H1 (cell line): ENCODE results near the gene CD72. TPM values are rescaled to one million over a fixed set of nuclear protein-coding genes. Genes with fewer than 3 reads are reported as not detected.

ENCODE experiments used
- CTCF ChIA-PET: fragments of 300-600 bp; sonication (Branson Sonifier 250); formaldehyde crosslinking; loops from one replicate; lab custom pipeline; 2021; ENCODE audit not compliant: partially characterized antibody; lab: Charles Lee
- POLR2A ChIA-PET: fragments of 300-600 bp; sonication (Branson Sonifier 250); formaldehyde crosslinking; loops from one replicate; lab custom pipeline; 2021; ENCODE audit warnings: inconsistent platforms; ENCODE audit not compliant: partially characterized antibody; lab: Charles Lee
- DNase-seq, 2 experiments: peaks; one replicate each; pipeline versions ENCODE4 v3.0.0 to v3.0.0-alpha.2; 2010 to 2022; ENCODE audit warnings: low spot score in 2 of 2, low read depth in 1 of 2, mixed read lengths in 1 of 2
- FAIRE-seq: peaks from 2 replicates; lab custom pipeline; 2011; peaks lifted over from hg19 to GRCh38; lab: Jason Lieb, UNC
- H2AFZ ChIP-seq: 2 replicates; pipeline ENCODE4 v1.8.1; 2012; ENCODE audit warnings: low read length, inconsistent platforms
- H2AK5ac ChIP-seq: 2 replicates; pipeline ENCODE4 v1.6.1; 2013; ENCODE audit warnings: low read depth, low read length
- H2BK120ac ChIP-seq: replicated peaks from 2 replicates; pipeline ENCODE3; 2013; ENCODE audit warnings: low read depth, low read length, inconsistent platforms
- H2BK12ac ChIP-seq: 2 replicates; pipeline ENCODE4 v1.6.1; 2013; ENCODE audit warnings: low read depth, low read length
- H2BK15ac ChIP-seq: 2 replicates; pipeline ENCODE4 v1.6.1; 2013; ENCODE audit warnings: low read length
- H2BK20ac ChIP-seq: 2 replicates; pipeline ENCODE4 v1.6.1; 2013; ENCODE audit warnings: low read length
- H2BK5ac ChIP-seq: 2 replicates; pipeline ENCODE4 v1.6.1; 2013; ENCODE audit warnings: low read depth, low read length
- H3K14ac ChIP-seq: 2 replicates; pipeline ENCODE4 v1.6.1; 2013; ENCODE audit warnings: inconsistent platforms; ENCODE audit not compliant: insufficient read length
- H3K18ac ChIP-seq: 2 replicates; pipeline ENCODE4 v1.6.1; 2013; ENCODE audit warnings: low read length; ENCODE audit errors: extremely low read depth
- H3K23ac ChIP-seq: 2 replicates; pipeline ENCODE4 v1.6.1; 2013; ENCODE audit warnings: inconsistent platforms; ENCODE audit not compliant: insufficient read length
- H3K23me2 ChIP-seq: 2 replicates; pipeline ENCODE4 v1.6.1; 2013; ENCODE audit warnings: low read depth, low read length
- H3K27ac ChIP-seq: 2 replicates; pipeline ENCODE4 v1.6.1; 2011; ENCODE audit warnings: low read depth, low read length, inconsistent platforms
- H3K27me3 ChIP-seq, 4 experiments: replicated peaks in 1 of 4; 1 replicate in 1 of 4; 2 replicates in 3 of 4; pipeline versions ENCODE4 v1.6.1 to v1.8.1; 2011 to 2013; ENCODE audit warnings: low read length in 3 of 4, mild to moderate bottlenecking in 3 of 4, inconsistent platforms in 2 of 4, mixed read lengths in 2 of 4, moderate library complexity in 1 of 4; ENCODE audit not compliant: control insufficient read depth in 3 of 4, insufficient read depth in 3 of 4; ENCODE audit errors: extremely low read depth in 1 of 4
- H3K36me3 ChIP-seq, 4 experiments: 2 replicates each; pipeline versions ENCODE4 v1.6.1 to v1.8.1; 2011 to 2013; ENCODE audit warnings: mild to moderate bottlenecking in 4 of 4, low read length in 3 of 4, moderate library complexity in 2 of 4, control low read depth in 1 of 4, inconsistent platforms in 1 of 4; ENCODE audit not compliant: insufficient read depth in 4 of 4, control insufficient read depth in 2 of 4
- H3K4ac ChIP-seq: replicated peaks from 2 replicates; pipeline ENCODE3; 2013; ENCODE audit warnings: low read length, low read depth, mixed read lengths, inconsistent platforms; ENCODE audit not compliant: insufficient read length
- H3K4me1 ChIP-seq, 4 experiments: replicated peaks in 1 of 4; 1 replicate in 1 of 4; 2 replicates in 3 of 4; pipeline versions ENCODE4 v1.6.1 to v1.8.1; 2011 to 2013; ENCODE audit warnings: low read length in 3 of 4, inconsistent platforms in 2 of 4, mixed read lengths in 1 of 4; ENCODE audit not compliant: insufficient read depth in 4 of 4, control insufficient read depth in 3 of 4
- H3K4me2 ChIP-seq, 2 experiments: 2 replicates each; pipeline versions ENCODE4 v1.6.1 to v1.8.1; 2011 to 2013; ENCODE audit warnings: low read depth in 2 of 2, low read length in 2 of 2, control low read depth in 1 of 2, inconsistent platforms in 1 of 2, mild to moderate bottlenecking in 1 of 2; ENCODE audit not compliant: insufficient read depth in 1 of 2
- H3K4me3 ChIP-seq, 4 experiments: fragments of 200-600, 300-600 bp in 1 of 4; sonication (generic), shearing (Covaris generic), sonication (Bioruptor Twin) in 1 of 4; 2 replicates each; pipeline versions ENCODE4 v1.5.1 to v1.8.1; 2011 to 2016; ENCODE audit warnings: low read length in 4 of 4, low read depth in 3 of 4, control low read depth in 2 of 4, inconsistent platforms in 2 of 4, mild to moderate bottlenecking in 2 of 4, mixed read lengths in 1 of 4, moderate library complexity in 1 of 4; ENCODE audit not compliant: insufficient read depth in 2 of 4; ENCODE audit errors: extremely low read depth in 1 of 4
- H3K56ac ChIP-seq: replicated peaks from 2 replicates; pipeline ENCODE3; 2013; ENCODE audit warnings: low read depth, mild to moderate bottlenecking, mixed read lengths, low read length, inconsistent platforms; ENCODE audit not compliant: insufficient read length
- H3K79me1 ChIP-seq: 2 replicates; pipeline ENCODE4 v1.6.1; 2013; ENCODE audit warnings: low read depth, low read length, control low read depth
- H3K79me2 ChIP-seq, 2 experiments: 2 replicates each; pipeline versions ENCODE4 v1.6.1 to v1.8.1; 2012 to 2013; ENCODE audit warnings: low read length in 2 of 2, mild to moderate bottlenecking in 2 of 2, inconsistent platforms in 1 of 2; ENCODE audit not compliant: insufficient read depth in 2 of 2, control insufficient read depth in 1 of 2
- H3K9ac ChIP-seq, 4 experiments: replicated peaks in 1 of 4; 1 replicate in 1 of 4; 2 replicates in 3 of 4; pipeline versions ENCODE4 v1.6.1 to v1.8.1; 2011 to 2013; ENCODE audit warnings: low read depth in 3 of 4, low read length in 3 of 4, control low read depth in 2 of 4, mild to moderate bottlenecking in 2 of 4, moderate library complexity in 2 of 4, inconsistent platforms in 1 of 4; ENCODE audit errors: extremely low read depth in 1 of 4
- H3K9me3 ChIP-seq, 2 experiments: 2 replicates each; pipeline versions ENCODE4 v1.6.1 to v1.8.1; 2012 to 2013; ENCODE audit warnings: mild to moderate bottlenecking in 2 of 2, moderate library complexity in 2 of 2, control low read depth in 1 of 2, inconsistent platforms in 1 of 2, low read depth in 1 of 2, low read length in 1 of 2, mixed read lengths in 1 of 2; ENCODE audit not compliant: insufficient read depth in 2 of 2
- H4K20me1 ChIP-seq, 2 experiments: replicated peaks in 1 of 2; 2 replicates each; pipeline versions ENCODE3 to v1.8.1; 2011 to 2013; ENCODE audit warnings: inconsistent platforms in 2 of 2, low read length in 2 of 2, mild to moderate bottlenecking in 1 of 2; ENCODE audit not compliant: insufficient read depth in 2 of 2, control insufficient read depth in 1 of 2
- H4K5ac ChIP-seq: 2 replicates; pipeline ENCODE4 v1.6.1; 2013; ENCODE audit warnings: low read length, low read depth, mixed read lengths, inconsistent platforms; ENCODE audit not compliant: insufficient read length
- H4K8ac ChIP-seq: 2 replicates; pipeline ENCODE4 v1.8.0; 2013; ENCODE audit warnings: mild to moderate bottlenecking, moderate library complexity, low read length, inconsistent platforms; ENCODE audit not compliant: insufficient read depth; ENCODE audit errors: extremely low read depth
- H4K91ac ChIP-seq: replicated peaks from 2 replicates; pipeline ENCODE3; 2013; ENCODE audit warnings: low read length, mixed read lengths, inconsistent platforms; ENCODE audit not compliant: insufficient read length
- WGBS, 2 experiments: shearing (Covaris generic) in 1 of 2; methylation state at CpG; one replicate each; pipeline versions ENCODE4 v1.1.6 to v1.1.7; 2013 to 2015; ENCODE audit warnings: low lambda C conversion rate in 2 of 2, mixed read lengths in 2 of 2, inconsistent platforms in 1 of 2, low coverage in 1 of 2, missing lambda C conversion rate in 1 of 2; ENCODE audit not compliant: insufficient replicate concordance in 2 of 2, insufficient coverage in 1 of 2, insufficient read length in 1 of 2; ENCODE audit errors: extremely low coverage in 1 of 2, missing lambda C conversion rate in 1 of 2; 5-methylcytosine and 5-hydroxymethylcytosine counted together
- polyA plus RNA-seq, 7 experiments: library from polyadenylated mRNA; depleted of rRNA in 3 of 7; stranded (reverse) in 5 of 7; unstranded in 2 of 7; fragments of >200 nt in 5 of 7; fragments of 200-250 nt in 2 of 7; gene quantifications; 1 replicate in 5 of 7; 2 replicates in 1 of 7; 4 replicates in 1 of 7; pipeline versions ENCODE4 v1.2.1 to v1.2.3, GENCODE V29; 2011 to 2013; ENCODE audit warnings: missing spikeins in 2 of 7, mixed read lengths in 2 of 7
- total RNA-seq: library from RNA; stranded (reverse); fragmentation: NEBNext Ultra II Directional; extraction: Animal tissue kit (Norgen Biotek cat#: 25700); gene quantifications from 2 replicates; pipeline ENCODE4 v1.2.1, GENCODE V29; 2021

The CD72 gene
- total and polyA plus RNA-seq, 2 of the 8 experiments (the other 6 are each of a cell fraction or from before 2014, with no cell fraction given) = 4.0 to 4.5 TPM

DNA sequence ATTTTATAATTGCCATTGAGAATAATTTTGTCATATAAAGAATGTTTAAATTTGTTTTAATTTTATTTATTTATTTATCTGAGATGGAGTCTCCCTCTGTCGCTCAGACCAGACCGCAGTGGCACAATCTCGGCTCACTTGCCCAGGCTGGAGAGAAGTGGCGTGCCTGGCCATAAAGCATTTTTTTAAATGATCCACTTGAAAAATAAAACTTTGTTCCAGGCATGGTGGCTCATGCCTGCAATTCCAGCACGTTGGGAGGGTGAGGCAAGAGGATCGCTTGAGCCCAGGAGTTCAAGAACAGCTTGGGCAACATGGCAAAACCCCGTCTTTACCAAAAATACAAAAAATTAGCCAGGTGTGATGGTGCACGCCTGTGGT is 34.6 kb upstream of the CD72 start:
- Histone ChIP-seq H2BK120ac (no peak overlapping the region), H3K4me1 (peaks cover 2 to 17% (median 12%) of the 10 kb centered on the region in 4 experiments; a peak in 6 of 7 replicates), H2AFZ (no peak overlapping the region), H3K4me3 (no peak overlapping the region), H2BK15ac (no peak overlapping the region), H3K27ac (no peak overlapping the region), H3K79me2 (no peaks in the 10 kb centered on the region), H3K4me2 (no peak overlapping the region), H3K9me3 (no peaks in the 10 kb centered on the region), H4K8ac (no peak overlapping the region), H2BK12ac (no peak overlapping the region), H4K20me1 (no peaks in the 10 kb centered on the region), H3K4ac (no peak overlapping the region), H3K9ac (no peak overlapping the region), H3K27me3 (peaks cover 0 to 7% (median 0%) of the 10 kb centered on the region in 4 experiments; a peak in 1 of 7 replicates), H2AK5ac (no peak overlapping the region), H3K23me2 (peaks cover 8% of the 10 kb centered on the region), H4K5ac (no peak overlapping the region), H3K23ac (no peak overlapping the region), H3K56ac (no peak overlapping the region), H2BK5ac (no peak overlapping the region), H2BK20ac (no peak overlapping the region), H4K91ac (no peak overlapping the region), H3K14ac (no peak overlapping the region), H3K79me1 (no peaks in the 10 kb centered on the region), H3K36me3 (no peaks in the 10 kb centered on the region), H3K18ac (no peak overlapping the region)
- ChIA-PET CTCF (interaction anchor here (15.9 kb wide), 1 partner anchor 40 kb away, joined by 347 read pairs; the partner anchor contains the start of gene TPM2), POLR2A (interaction anchor here (0.8 to 1.4 kb wide), 2 partner anchors 31 to 49 kb away, joined by 3 read pairs; no protein-coding TSS in a partner anchor)
- DNase-seq = no peak
- WGBS, 2 experiments = 86% methylated on average over 8 of the region's 8 CpGs; no CpG with 5 or more reads in 1 of the 2 experiments
- no peak for FAIRE-seq
